Measurements from ENCODE around the gene MPZL3.
A peak's percentile ranks its signal among the peaks of the same experiment; 100 is the strongest.

The MPZL3 gene

DNA sequence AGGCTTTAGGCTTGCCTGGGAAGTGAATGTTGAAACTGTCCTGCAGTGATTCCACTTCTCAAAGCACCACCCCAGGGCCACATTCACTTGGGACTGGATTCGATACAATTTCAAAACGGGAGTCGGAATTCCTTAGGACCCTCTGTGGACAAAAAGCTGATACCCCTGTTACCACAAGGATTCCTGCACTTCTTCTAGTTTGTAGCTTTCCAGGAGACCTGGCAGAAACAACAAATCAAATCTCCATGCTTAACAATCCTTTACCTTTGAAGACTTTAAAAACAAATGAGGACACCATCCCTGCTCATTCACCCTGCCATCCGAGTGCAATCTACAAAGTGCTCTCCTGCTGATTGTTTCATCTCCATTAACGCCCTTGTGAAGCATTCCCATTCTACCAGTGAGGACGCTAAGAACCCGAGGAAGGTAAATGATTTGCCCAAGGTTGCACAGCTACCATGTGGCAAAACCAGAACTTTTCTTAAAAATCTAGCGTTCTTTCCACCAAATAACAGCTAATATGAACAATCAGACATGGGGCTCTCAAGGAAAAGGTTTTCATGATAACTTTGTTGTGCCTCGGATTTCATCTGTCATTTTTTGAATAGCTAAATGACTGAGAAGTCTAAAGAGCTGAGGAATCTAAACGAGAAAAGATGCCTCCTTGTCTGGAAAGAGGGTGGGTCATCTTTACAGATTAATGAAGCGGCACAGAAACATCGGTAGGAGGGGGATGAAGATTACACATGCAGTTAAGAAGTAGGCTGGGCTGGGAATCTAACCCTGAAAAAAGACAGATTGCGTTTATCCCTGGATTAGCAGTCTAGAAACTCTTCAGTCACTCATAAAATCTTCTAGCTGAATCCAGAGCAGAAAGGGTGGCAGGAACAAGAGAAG lies 12.7 kb upstream of the MPZL3 start:
- no peak for DNase-seq

DNA sequence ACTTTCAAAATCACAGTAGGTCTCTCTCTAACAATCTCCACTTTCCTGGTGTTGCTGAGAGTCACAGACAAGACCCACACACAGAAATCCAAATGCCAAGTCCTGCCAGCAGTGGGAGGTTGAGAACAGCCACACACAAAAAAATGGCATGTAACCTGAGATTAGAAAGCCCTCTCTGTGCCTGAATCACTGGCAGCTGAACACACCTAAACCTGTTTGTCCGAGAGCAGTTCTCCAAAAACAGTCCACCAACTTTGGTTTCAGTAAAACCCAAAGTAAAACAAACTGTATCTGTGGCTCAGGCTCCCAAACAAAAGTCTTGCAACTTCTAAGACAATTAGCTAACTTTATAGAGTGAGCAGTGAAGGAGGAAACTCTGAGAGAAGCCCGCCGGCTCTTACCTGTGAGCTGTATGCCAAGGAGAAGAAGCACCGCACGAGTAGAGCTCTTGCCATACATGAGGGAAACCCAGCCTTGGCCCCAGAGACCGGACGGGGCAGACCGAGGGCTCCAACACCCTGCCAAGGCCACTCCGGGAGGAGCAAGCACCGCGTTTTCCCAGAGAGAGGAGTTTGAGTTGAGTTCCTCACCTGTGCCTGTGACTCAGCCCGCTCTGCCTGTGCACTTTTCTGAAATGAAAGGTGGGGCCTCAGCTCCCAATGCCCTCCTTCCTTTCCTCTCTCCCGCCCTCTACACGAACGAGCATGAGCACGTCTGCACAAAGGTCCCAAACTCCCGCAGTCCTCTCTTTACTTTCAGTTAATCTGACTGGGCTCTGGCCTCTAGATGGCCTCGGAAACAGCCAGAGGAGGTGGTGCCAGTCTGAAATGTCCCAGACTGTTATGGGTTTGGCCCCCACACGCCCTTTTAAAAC lies 11.8 kb upstream of the MPZL3 start, which contains the start of gene MPZL2:
Gene MPZL2, minus strand, starts transcription at position 603 of the 874 bp plus-strand sequence. Its CDS starts 144 bp downstream, at position 459.
- DNase-seq = no peak

DNA sequence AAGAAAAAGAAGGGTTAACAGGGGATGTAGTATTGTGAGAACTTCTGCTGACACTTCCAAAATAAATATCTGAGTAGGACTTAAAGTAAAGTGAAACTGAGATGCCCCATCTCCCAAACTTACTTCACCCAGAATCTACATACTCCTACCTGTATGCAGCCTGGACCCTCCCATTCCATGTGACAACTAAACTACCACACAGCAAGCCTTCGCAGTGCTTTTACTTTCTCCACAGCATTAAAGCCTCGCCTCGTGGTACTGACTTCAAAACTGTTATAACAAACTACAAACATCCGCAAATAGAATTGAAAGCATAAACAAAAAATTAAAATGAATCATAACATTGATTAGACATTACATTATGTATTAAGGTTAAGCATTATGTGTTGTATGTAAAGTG lies 10.9 kb upstream of the MPZL3 start:
- DNase-seq = no peak

DNA sequence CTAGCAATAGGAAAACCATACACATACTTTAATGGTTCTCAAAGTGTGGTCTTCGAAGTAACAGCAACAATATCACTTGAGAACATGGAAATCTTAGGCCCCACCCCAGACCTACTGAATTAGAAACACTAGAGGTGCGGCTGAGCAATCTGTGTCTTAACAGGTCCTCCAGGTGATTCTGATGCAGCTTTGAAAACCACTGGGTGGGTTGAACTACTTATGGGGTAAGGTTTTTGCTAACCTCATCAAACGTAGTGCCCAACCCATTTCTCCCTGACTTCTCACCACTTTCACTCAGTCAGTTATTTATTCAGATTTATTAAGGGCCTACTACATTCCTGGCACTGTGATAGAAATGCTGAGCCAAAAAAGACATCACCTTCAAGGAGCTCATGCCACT lies 8.2 kb upstream of the MPZL3 start:
- DNase-seq = no peak

DNA sequence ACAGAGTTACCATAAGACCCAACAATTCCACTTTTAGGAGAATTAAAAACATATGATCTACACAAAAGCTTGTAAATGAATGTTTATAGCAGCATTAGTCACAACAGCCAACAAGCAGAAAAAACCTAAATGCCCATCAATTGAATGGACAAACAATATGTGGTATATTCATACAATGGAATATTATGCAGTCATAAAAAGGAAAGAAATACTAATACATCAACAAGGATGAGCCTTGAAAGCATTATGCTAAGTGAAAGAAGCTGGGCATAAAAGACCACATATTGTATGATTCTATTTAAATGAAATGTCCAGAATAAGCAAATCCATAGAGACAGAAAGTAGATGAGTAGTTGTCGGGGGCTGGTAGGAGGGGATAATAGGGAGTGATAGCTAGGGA lies 7.0 kb upstream of the MPZL3 start:
- no peak for DNase-seq

DNA sequence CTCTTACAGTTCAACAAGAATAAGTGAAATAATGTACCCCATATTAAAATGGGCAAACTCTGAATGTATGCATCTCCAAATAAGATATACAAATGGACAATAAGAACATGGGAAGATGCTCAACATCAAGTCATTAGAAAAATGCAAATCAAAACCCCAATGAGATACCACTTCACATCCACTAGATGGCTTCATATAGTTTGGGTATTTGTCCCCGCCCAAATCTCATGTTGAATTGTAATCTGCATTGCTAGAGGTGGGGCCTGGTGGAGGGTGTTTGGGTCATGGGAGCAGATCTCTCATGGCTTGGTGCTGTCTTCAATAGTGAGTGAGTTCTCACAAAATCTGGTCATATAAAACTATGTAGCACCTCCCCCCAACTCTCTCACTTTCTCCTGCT lies 6.2 kb upstream of the MPZL3 start:
- DNase-seq = no peak

DNA sequence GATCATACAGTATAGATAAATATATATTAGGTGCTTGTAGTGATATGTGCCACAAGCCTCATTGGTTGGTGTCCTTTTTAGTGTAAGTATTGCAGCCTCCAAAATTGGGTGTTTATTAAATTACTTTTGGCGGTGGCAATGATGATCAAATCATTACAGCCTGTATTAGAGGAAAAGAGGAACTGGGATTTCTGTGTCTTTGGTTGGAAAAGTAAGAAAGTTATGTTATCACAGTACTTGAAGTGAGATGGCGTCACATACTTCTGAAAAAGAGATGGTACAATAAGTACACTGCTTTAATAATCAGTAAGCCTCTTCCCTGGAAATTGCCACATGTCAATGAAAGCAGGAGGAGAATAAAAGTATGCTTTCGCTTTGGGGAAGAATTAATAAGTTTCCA lies 523 bp upstream of the MPZL3 start:
- peak; percentile 74 for DNase-seq

DNA sequence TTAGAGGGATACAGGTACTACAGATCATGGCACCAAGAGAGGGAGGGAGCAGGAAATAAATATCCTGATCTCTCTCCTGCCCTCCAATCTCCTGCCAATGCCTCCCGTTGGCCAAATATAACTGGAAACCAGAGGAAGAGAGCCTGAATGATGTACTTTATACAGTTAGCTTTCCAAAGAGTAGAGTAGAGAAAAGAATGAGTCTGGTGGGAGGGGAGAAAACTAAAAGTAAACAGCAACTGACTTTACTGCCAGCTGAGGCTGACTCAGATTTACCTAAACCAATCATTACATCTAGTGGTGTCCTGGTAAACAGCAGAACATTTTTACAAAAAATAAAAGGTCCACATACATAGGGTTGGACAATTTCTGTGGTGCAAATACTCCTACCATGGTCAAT lies 5.1 kb downstream of the MPZL3 start:
- no peak for DNase-seq

DNA sequence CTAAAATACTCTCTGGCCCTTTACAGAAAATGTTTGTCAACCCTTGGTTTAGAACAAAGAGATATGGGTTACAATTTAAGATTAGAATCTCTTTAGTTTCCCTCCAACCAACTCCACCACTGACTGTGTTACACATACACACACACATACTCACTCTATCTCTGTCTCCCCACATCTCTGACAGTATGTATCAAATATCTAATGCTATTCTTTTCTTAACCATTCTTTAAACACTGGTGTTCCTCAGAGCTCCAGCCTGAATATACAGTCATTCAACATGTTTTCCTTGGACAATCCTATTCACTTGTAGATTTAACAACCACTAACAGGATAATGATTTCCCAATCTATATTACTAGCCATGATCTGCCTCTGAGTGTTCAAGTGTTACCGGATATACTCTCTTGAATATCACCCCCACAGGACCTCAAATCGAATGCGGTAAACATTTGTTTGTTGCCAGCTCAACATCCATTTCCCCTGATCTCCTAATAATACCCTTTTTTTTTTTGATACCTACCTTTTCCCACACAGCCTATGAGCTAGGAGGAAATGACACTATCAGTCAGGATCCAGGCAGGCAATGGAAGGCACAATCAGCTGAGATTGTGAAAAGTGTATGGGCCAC lies 6.1 kb downstream of the MPZL3 start:
- DNase-seq = no peak

DNA sequence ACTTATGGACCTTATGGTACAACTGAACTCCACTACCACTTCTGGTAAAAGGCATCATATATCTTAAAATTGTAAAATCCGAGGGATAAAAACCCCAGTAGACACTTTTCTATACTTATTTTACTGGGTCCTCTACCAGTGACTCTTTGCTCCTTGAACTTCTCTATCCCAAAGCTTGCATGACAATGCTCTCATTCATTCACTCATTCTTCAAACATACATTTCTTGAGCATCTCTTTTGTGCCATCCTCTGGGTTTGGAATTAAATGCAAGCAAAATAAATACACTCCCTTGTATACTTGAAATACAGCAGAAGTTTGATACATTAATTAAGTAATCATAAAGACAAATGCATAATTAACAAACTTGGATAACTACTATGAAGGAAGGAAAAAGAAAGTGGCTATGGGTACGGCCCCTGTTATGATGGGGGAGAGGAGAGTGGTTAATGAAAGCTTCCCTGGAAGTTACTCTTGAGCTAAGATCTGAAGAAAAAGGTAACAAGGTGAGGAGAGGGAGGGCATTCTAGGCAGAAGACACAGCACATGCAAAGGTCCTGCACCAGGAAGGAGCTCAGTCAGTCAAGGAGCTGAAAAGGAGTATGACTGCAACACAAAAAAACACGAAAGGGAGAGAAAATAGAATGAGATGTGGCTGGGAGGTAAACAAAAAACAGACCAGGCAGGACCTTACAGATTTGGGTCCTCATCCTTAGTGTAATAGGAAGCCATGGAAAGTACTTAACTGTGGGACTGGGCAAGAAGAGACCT lies 8.0 kb downstream of the MPZL3 start:
- no peak for DNase-seq

DNA sequence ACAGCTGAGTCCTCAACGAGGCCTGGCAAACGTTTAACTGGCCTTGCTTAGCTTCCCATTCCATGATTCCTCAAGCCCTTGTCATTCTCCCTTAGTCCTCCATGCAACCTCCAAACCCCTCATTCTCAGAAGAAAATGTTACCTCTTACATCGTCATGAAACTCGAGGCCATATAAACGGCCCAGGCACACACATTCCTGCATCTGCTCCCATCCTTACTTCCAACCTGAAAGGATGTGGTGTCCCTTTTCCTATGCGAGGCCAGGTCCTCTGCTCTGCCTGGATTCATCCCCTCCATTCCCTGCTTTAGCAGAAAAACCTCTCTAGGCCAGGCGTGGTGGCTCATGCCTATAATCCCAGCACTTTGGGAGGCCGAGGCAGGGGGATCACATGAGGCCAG lies 9.0 kb downstream of the MPZL3 start:
- no peak for DNase-seq

DNA sequence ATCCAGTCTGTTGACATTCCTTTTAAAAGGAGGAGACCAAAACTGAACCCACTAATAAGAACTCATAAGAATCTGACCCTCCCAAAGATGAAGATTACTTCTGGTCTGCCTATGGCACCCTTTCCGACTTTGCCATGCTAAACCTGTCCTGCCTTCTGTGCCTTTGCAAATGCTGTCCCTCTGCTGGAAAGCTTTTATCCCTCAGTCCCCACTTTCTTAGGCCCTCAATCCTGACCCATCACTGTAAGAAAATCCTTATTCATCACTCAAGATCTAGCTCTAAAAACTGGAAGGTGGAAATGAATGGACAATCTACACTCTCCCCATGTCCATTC lies 10.4 kb downstream of the MPZL3 start:
- DNase-seq = no peak

DNA sequence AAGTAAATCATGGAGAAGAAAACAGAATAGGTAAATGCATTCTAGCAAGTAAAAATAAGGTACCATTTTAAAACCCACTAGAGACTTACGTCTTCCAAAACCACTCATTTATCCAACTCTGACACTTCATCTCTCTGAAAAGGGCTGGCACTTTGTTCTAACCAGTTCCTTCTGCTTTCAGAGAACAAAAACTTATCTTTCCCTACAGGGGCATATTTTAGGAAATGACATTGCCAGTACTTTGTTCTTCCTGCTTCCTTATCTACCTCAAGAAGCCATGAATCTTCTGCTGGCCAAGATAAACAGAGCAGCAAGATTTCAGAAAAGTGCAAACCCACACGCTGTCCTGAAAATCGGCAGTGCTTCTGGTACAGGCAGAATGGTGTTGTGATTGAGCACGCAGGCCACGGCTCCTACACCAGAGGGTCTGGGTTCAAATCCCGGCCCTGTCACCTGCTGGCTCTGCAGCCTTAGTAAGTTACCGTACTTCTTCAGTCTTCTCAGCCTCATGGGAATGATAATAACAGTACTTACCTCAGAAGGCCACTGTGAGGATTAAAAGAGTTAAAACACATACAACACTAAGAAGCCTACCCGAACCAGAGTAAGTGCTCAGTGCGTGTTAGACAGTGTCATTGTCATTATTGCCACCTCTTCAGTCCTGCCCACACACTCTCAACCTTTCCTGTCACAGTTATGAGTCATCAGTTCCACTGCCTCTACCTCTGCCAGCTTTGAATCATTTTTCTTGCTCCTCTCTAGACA lies 11.0 kb downstream of the MPZL3 start:
- DNase-seq = peak; percentile 68

DNA sequence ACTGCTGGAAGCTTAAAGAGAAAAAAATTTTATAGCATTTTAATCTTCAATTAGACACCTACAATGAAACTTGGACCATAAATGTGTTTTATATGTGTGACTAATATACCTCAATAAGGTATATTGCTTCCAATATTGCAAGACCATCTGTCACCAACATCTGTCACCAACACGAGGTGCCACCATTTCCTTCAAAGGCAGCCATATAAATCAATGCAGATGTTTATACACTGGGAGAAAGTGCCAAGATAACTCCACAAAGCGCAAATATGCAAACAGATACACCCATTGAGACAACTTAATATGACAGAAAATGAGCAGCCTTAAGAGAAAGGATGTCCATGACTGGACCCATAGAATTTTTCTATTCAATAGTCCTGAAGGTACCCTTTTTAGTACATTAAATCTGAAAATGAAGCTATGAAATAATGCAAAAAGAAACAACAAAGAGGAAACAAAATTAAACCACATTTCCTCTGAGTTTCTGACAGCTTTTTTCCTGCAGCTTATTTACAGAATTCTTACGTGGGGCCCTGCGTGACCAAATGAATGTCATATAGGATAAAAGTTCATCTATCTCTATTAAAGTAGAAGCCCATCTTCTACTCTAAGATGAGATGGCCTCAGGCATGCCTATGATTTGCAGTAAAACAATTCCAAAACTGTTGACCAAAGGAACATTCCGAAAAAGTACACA lies 12.5 kb downstream of the MPZL3 start:
- peak; percentile 63 for DNase-seq

DNA sequence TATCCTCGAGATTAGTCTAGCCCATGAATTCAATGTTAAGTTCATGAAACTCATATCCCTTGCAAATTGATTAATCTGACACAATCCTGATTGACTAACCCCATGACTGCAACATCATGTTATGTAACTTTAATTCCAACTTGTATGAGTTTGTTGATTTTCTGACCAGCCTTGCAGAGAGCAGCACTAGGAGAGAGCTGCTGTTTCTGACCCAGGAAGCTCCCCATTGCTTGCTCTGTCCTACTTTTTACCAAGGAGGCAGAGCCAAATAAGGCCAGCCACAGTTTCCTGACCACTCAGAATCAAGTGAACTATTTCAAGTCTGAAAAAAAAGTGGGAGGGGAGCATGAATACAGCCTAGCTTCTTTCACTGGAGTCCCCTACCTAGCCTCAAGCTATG lies 13.2 kb downstream of the MPZL3 start:
- no peak for DNase-seq

DNA sequence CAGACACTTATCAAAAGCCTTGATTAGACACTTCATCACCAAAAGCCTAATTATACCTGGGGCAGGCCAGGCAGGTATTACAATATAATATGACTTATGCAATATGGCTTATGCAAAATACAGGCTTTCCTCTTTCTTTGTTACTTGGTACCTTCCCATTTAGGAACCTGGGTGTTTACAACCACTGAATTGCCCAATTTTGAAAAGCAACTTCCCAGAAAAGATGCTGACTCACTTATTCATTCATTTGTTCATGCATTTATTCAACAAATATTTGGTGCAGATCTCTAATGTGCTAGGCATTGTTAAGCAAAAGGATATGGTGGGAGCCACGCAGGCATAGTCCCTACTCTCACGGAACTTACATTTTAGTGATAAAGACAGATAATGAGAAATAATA lies 13.7 kb downstream of the MPZL3 start:
- no peak for DNase-seq

DNA sequence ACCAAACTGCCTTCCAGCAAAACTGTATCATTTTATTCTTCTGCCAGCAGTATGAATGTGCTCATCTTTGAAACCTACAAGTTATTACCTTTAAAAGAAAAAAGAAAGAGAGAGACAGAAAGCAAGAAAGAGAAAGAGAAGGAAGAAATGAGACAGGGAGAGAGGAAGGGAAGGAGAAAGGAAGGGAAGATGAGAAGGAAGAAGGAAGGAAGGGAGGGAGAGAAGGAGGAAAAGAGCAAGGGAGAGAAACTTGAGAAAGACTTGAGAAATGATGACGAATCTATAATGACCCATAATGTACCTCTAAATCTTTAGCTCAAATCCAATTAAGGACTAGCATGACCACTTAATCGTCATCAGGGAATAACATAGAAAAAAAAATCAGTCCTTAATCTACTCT lies 16.0 kb downstream of the MPZL3 start:
- DNase-seq = no peak

DNA sequence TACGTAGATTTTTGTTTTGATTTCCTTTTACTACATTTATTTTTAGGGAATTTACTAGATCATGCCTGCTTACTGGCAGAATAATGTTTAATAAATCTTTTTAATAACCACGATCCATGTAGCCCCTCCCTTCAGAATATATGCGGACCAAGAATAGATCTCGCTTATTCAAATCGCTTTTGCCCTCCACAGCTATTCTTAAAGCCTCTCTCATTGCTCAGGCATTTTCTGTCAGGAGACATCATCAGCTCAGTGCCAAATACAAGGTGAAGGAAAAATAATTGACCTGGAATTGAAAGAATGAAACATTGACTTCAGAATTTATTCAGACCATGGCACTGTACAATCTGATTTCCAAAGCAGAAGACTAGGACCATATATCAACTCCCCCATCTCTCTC lies 17.3 kb downstream of the MPZL3 start:
- no peak for DNase-seq

DNA sequence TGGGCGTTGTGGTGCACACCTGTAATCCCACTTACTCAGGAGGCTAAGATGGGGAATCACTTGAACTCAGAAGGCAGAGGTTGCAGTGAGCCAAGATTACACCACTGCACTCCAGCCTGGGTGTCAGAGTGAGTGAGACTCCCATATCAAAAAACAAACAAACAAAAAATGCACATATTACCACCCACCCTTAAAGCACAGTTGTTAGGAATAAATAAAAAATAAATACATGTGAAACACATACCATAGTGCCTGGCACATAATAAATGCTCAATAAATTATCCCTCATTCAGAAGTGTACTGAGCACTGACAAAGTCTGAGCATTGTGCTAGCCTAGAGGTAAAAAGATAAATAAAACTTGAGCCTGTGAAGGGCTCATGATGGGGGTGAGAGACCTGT lies 18.3 kb downstream of the MPZL3 start:
- DNase-seq = no peak

DNA sequence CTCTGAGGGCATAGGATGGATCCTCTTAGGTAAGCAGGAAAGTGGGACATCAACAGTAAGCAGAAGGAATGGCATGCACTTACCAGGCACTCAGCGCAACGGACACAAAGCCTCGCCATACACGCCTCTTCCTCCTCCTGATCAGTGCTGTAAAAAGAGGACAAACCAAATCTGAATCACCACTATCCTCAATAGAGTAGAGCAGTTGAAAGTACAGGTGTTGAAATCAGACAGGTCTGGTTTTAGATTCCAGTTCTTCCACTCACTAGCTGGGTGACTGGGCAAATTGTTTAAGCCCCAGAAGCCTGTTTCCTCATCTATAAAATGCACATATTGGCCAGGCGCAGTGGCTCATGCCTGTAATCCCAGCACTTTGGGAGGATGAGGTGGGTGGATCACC lies 18.8 kb downstream of the MPZL3 start:
- no peak for DNase-seq

DNA sequence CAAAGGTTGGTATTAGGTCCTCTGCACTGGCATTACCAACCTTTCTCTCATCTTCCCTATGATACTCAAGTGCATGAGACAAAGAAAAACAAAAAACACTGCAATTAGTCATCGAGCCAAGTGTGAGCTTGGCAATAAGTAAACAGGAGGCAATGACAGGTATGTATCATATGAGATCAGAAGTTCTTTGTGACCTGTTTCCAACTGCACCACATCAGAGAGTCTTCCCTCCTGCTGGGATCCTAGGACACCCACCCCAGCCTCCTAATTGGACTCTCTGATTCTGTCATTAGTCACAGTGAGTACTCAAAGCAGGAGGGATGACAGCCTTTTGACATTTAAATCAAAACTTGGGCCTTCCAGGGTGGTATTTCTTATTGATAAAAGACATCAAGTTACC lies 19.5 kb downstream of the MPZL3 start:
- no peak for DNase-seq

All from suppressor macrophage treated with lipopolysaccharide for 4 hours (primary cell).